SK-N-MC (cell line): ENCODE results near the gene PHLPP2.

Source experiments
- EZH2 ChIP-seq: fragments of 200-600 bp; sonication (generic); IDR thresholded peaks from one replicate; pipeline ENCODE4 v1.6.1; 2017; ENCODE audit warnings: antibody characterized with exemption
- FOXP2 ChIP-seq: optimal IDR thresholded peaks from 2 replicates; pipeline ENCODE3; 2011; ENCODE audit warnings: mild to moderate bottlenecking, moderate library complexity; ENCODE audit not compliant: insufficient read depth; ENCODE audit errors: extremely low read length, control extremely low read depth
- POLR2AphosphoS5 ChIP-seq: IDR thresholded peaks from 2 replicates; pipeline ENCODE4 v1.6.1; 2012; ENCODE audit warnings: mild to moderate bottlenecking, low read depth, low read length, borderline replicate concordance

DNA sequence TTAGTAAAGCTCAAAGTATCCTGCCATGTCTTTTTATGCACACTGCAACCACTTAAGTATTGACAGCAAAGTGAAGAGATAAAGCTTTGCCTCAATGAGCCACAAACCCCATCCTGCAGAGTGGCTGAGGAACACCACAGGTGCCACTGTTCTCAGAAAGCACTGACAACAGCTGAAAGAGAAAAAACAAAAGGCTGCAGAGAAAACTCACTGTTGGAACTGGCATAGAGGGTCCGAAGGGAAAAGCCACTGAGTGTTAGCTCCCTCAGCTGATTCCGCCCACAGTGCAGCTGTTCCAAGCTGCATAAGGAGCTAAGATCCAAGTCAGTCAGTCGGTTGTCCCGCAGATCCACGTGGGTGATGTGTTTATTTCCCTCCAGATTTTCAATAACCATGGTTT lies 48.3 kb downstream of the PHLPP2 start:
- no peak for TF ChIP-seq POLR2AphosphoS5
- no peak for TF ChIP-seq FOXP2
- no peak for TF ChIP-seq EZH2
